HepG2 (cell line): Measurements from ENCODE around the gene IER5L. TPM values are rescaled to one million over a fixed set of nuclear protein-coding genes. Genes with fewer than 3 reads are reported as not detected.

Experiments used
- HDAC1 ChIP-seq: sonication (generic); formaldehyde crosslinking; IDR thresholded peaks from 2 replicates; pipeline ENCODE4 v1.5.1; 2020; ENCODE audit warnings: mild to moderate bottlenecking, missing genetic modification reagents
- TARDBP ChIP-seq: sonication (generic); formaldehyde crosslinking; IDR thresholded peaks from 2 replicates; pipeline ENCODE4 v1.8.0; 2022; ENCODE audit warnings: mild to moderate bottlenecking, missing genetic modification reagents
- TEAD3 ChIP-seq: optimal IDR thresholded peaks from 2 replicates; pipeline ENCODE3; 2016; ENCODE audit warnings: borderline replicate concordance
- ZBTB40 ChIP-seq, 2 experiments: fragments of 450-650 bp in 1 of 2; sonication (generic) in 1 of 2; formaldehyde crosslinking in 1 of 2; IDR thresholded peaks; 2 replicates each; pipeline versions ENCODE4 v1.6.1 to v1.8.0; 2016 to 2022; ENCODE audit warnings: antibody characterized with exemption in 1 of 2, mild to moderate bottlenecking in 1 of 2, missing genetic modification reagents in 1 of 2
- ZNF558 ChIP-seq: sonication (generic); formaldehyde crosslinking; IDR thresholded peaks from 2 replicates; pipeline ENCODE4 v1.9.0; 2022; ENCODE audit warnings: mild to moderate bottlenecking, missing genetic modification reagents, borderline replicate concordance
- ZNF577 ChIP-seq: sonication (generic); formaldehyde crosslinking; IDR thresholded peaks from 2 replicates; pipeline ENCODE4 v1.4.0; 2020; ENCODE audit warnings: mild to moderate bottlenecking, low read depth, missing genetic modification reagents, borderline replicate concordance
- ZNF609 ChIP-seq: sonication (generic); formaldehyde crosslinking; IDR thresholded peaks from 2 replicates; pipeline ENCODE4 v1.4.0; 2020; ENCODE audit warnings: mild to moderate bottlenecking, missing genetic modification reagents, borderline replicate concordance
- ZNF740 ChIP-seq: sonication (generic); formaldehyde crosslinking; IDR thresholded peaks from 2 replicates; pipeline ENCODE4 v1.4.0; 2020; ENCODE audit warnings: missing genetic modification reagents
- polyA plus RNA-seq, 8 experiments: library from polyadenylated mRNA; depleted of rRNA in 3 of 8; stranded (reverse) in 7 of 8; unstranded in 1 of 8; fragments of >200 nt; fragmentation: Illumina TruSeq in 4 of 8; extraction: Trizol in 4 of 8; gene quantifications; 2 replicates each; pipeline versions ENCODE4 v1.2.1 to v1.2.3, GENCODE V29; 2011 to 2016; ENCODE audit warnings: low read depth in 4 of 8, missing spikeins in 1 of 8, mixed read lengths in 1 of 8; ENCODE audit not compliant: insufficient read depth in 1 of 8
- total RNA-seq, 5 experiments: library from RNA; depleted of rRNA; stranded (reverse); fragments of >200 nt; fragmentation: Illumina TruSeq; extraction: Trizol; gene quantifications; 2 replicates each; pipeline ENCODE4 v1.2.3, GENCODE V29; 2016; ENCODE audit warnings: low read depth in 1 of 5
- TF ChIP-seq, protein P1 (sequence below): sonication (generic); formaldehyde crosslinking; IDR thresholded peaks from 2 replicates; pipeline ENCODE4 v1.8.0; 2022; ENCODE audit warnings: mild to moderate bottlenecking, missing genetic modification reagents, moderate library complexity

Gene IER5L
- total and polyA plus RNA-seq, 2 of the 13 experiments (the other 11 are each of a cell fraction or from before 2014, with no cell fraction given) = 1.8 to 3.3 TPM

- TF ChIP-seq HDAC1 = peak; percentile 18; the same call in 1 of the 2 replicates
- TF ChIP-seq ZNF609 = peak; percentile 19; the same call in 1 of the 2 replicates
- TF ChIP-seq ZNF577 (CRISPR knock-in tag) = no peak
- TF ChIP-seq ZNF558 = peak; percentile 58; the same call in 1 of the 2 replicates
- TF ChIP-seq ZNF740 (CRISPR knock-in tag) = 0 out of 2 replicates have a peak, but pooled peaks have one; percentile 25
- peak; percentile 52 for TF ChIP-seq TEAD3 (CRISPR knock-in tag)
- TF ChIP-seq TARDBP (CRISPR knock-in tag) = peak; percentile 42; the same call in 1 of the 2 replicates
- TF ChIP-seq, protein P1, sequence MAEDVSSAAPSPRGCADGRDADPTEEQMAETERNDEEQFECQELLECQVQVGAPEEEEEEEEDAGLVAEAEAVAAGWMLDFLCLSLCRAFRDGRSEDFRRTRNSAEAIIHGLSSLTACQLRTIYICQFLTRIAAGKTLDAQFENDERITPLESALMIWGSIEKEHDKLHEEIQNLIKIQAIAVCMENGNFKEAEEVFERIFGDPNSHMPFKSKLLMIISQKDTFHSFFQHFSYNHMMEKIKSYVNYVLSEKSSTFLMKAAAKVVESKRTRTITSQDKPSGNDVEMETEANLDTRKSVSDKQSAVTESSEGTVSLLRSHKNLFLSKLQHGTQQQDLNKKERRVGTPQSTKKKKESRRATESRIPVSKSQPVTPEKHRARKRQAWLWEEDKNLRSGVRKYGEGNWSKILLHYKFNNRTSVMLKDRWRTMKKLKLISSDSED (CRISPR knock-in tag) = no peak
- TF ChIP-seq ZBTB40 (IDR thresholded peaks at IDR 0.05) = no peak
- no peak; the same call in 1 of the 2 replicates for TF ChIP-seq ZBTB40 (CRISPR knock-in tag; IDR thresholded peaks at IDR 0.05)
Observed at GRCh38 chr9:129174724-129175514, 3.1 kb downstream of the IER5L start (continued).
